ENCODE data around the gene DTNA. TPM values are rescaled to one million over a fixed set of nuclear protein-coding genes. Genes with fewer than 3 reads are reported as not detected.

The DTNA gene
- total RNA-seq, 1 experiment from 2014 or later, result 9.6 TPM

DNA sequence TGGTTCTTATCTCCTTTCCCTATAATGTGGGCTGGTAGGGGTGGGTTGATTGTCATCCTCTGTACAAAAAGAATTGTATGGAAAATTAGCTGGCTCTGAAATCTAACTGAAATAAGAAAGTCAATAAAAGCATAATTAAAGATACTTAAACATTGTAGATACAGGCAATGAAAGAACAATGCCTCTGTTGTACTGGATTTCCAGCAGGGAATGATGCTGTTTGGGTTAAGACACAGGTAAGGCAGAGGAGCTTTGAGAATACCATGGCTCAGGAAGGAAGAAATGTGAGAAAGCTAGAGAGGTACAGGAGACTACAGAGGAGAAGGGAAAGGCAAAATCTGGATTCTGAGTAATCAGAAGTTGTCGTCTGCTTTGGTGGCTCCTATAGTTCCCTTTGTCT is 10.1 kb downstream of the DTNA start:
- intact Hi-C loops (cut with micrococcal nuclease), result no loop called here
- no peak overlapping the region for H2AFZ ChIP-seq (ENCODE audit: low read depth, low read length, poor library complexity, severe bottlenecking)
- no peaks in the 10 kb centered on the region for H4K20me1 ChIP-seq (ENCODE audit: insufficient read depth)
- no peaks in the 10 kb centered on the region for H3K36me3 ChIP-seq (ENCODE audit: control insufficient read depth in 1 of 2, insufficient read depth in 2 of 2, low read length in 2 of 2)
- H3K9ac ChIP-seq (ENCODE audit: low read length), result no peak overlapping the region
- ChIA-PET RAD21 (ENCODE audit: low non-redundant PET in 1 of 2, low total read pairs in 2 of 2, uncharacterized antibody in 2 of 2, unreplicated experiment in 2 of 2) (no interaction called here), POLR2A (no interaction called here), CTCF (interaction anchor here (2.8 kb wide), 1 partner anchor 9 kb away, joined by 16 read pairs; no protein-coding TSS in a partner anchor)
- H3K9me2 ChIP-seq (ENCODE audit: insufficient read depth), result no peaks in the 10 kb centered on the region
- H3K27ac ChIP-seq (ENCODE audit: low read depth, low read length), result no peak overlapping the region
- ATAC-seq (no peak), DNase-seq (ENCODE audit: low read depth, low spot score) (no peak)
- no peaks in the 10 kb centered on the region for H3K79me2 ChIP-seq (ENCODE audit: insufficient read depth, low read length)
- H3K4me1 ChIP-seq (ENCODE audit: control insufficient read depth in 1 of 2, insufficient read depth in 2 of 2, low read length in 2 of 2), result no peaks in the 10 kb centered on the region
- no peak overlapping the region for H3K4me2 ChIP-seq (ENCODE audit: low read length)
- no peaks in the 10 kb centered on the region for H3K9me3 ChIP-seq (ENCODE audit: control insufficient read depth in 1 of 2, insufficient read depth in 1 of 2, low read depth in 1 of 2, low read length in 2 of 2)
- TF ChIP-seq RAD21 (IDR thresholded peaks at IDR 0.05; ENCODE audit: low read depth) (no peak), SRF (IDR thresholded peaks at IDR 0.05; ENCODE audit: low read depth) (no peak), FOSL1 (IDR thresholded peaks at IDR 0.05; ENCODE audit: low read depth) (no peak), EZH2 (IDR thresholded peaks at IDR 0.05) (no peak), EGR1 (IDR thresholded peaks at IDR 0.05; ENCODE audit: low read depth) (no peak), POLR2AphosphoS5 (IDR thresholded peaks at IDR 0.05; ENCODE audit: low read depth, low read length) (no peak), TCF7L2 (IDR thresholded peaks at IDR 0.05; ENCODE audit: borderline replicate concordance, extremely low read depth, insufficient read depth, insufficient read length) (no peak), ZFX (IDR thresholded peaks at IDR 0.05) (no peak), POLR2A (IDR thresholded peaks at IDR 0.05; ENCODE audit: borderline replicate concordance, extremely low read depth, insufficient read depth, insufficient read length) (no peak), ELF1 (IDR thresholded peaks at IDR 0.05; ENCODE audit: borderline replicate concordance, low read depth) (no peak), ZNF274 (IDR thresholded peaks at IDR 0.05; ENCODE audit: low read depth, low read length) (no peak)
- TF ChIP-seq, protein P1, sequence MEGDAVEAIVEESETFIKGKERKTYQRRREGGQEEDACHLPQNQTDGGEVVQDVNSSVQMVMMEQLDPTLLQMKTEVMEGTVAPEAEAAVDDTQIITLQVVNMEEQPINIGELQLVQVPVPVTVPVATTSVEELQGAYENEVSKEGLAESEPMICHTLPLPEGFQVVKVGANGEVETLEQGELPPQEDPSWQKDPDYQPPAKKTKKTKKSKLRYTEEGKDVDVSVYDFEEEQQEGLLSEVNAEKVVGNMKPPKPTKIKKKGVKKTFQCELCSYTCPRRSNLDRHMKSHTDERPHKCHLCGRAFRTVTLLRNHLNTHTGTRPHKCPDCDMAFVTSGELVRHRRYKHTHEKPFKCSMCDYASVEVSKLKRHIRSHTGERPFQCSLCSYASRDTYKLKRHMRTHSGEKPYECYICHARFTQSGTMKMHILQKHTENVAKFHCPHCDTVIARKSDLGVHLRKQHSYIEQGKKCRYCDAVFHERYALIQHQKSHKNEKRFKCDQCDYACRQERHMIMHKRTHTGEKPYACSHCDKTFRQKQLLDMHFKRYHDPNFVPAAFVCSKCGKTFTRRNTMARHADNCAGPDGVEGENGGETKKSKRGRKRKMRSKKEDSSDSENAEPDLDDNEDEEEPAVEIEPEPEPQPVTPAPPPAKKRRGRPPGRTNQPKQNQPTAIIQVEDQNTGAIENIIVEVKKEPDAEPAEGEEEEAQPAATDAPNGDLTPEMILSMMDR (IDR thresholded peaks at IDR 0.05 in 2 of 3, conservative IDR thresholded peaks at IDR 0.05 in 1 of 3; ENCODE audit: borderline replicate concordance in 1 of 3, insufficient read depth in 1 of 3, low read depth in 2 of 3, low read length in 2 of 3), result no peak
- TF ChIP-seq, protein P2, sequence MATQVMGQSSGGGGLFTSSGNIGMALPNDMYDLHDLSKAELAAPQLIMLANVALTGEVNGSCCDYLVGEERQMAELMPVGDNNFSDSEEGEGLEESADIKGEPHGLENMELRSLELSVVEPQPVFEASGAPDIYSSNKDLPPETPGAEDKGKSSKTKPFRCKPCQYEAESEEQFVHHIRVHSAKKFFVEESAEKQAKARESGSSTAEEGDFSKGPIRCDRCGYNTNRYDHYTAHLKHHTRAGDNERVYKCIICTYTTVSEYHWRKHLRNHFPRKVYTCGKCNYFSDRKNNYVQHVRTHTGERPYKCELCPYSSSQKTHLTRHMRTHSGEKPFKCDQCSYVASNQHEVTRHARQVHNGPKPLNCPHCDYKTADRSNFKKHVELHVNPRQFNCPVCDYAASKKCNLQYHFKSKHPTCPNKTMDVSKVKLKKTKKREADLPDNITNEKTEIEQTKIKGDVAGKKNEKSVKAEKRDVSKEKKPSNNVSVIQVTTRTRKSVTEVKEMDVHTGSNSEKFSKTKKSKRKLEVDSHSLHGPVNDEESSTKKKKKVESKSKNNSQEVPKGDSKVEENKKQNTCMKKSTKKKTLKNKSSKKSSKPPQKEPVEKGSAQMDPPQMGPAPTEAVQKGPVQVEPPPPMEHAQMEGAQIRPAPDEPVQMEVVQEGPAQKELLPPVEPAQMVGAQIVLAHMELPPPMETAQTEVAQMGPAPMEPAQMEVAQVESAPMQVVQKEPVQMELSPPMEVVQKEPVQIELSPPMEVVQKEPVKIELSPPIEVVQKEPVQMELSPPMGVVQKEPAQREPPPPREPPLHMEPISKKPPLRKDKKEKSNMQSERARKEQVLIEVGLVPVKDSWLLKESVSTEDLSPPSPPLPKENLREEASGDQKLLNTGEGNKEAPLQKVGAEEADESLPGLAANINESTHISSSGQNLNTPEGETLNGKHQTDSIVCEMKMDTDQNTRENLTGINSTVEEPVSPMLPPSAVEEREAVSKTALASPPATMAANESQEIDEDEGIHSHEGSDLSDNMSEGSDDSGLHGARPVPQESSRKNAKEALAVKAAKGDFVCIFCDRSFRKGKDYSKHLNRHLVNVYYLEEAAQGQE (IDR thresholded peaks at IDR 0.05; ENCODE audit: low read depth), result no peak
- TF ChIP-seq, protein P3, sequence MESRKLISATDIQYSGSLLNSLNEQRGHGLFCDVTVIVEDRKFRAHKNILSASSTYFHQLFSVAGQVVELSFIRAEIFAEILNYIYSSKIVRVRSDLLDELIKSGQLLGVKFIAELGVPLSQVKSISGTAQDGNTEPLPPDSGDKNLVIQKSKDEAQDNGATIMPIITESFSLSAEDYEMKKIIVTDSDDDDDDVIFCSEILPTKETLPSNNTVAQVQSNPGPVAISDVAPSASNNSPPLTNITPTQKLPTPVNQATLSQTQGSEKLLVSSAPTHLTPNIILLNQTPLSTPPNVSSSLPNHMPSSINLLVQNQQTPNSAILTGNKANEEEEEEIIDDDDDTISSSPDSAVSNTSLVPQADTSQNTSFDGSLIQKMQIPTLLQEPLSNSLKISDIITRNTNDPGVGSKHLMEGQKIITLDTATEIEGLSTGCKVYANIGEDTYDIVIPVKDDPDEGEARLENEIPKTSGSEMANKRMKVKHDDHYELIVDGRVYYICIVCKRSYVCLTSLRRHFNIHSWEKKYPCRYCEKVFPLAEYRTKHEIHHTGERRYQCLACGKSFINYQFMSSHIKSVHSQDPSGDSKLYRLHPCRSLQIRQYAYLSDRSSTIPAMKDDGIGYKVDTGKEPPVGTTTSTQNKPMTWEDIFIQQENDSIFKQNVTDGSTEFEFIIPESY (IDR thresholded peaks at IDR 0.05; ENCODE audit: extremely low read depth, insufficient replicate concordance, low read length), result no peak
- TF ChIP-seq, protein P4, sequence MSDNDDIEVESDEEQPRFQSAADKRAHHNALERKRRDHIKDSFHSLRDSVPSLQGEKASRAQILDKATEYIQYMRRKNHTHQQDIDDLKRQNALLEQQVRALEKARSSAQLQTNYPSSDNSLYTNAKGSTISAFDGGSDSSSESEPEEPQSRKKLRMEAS (IDR thresholded peaks at IDR 0.05), result no peak
- no TSS peak for BruUV-seq (replicated peaks)
- H3K27me3 ChIP-seq (ENCODE audit: insufficient read depth, low read length), result no peaks in the 10 kb centered on the region
- H3K4me3 ChIP-seq (replicated peaks in 1 of 2; ENCODE audit: low read depth in 1 of 2, low read length in 2 of 2), result no peak overlapping the region

Measured in HCT116 (cell line).